Thyroid gland (tissue), 4 donors: ENCODE data around the gene CXCR6. TPM values are rescaled to one million over a fixed set of nuclear protein-coding genes. Genes with fewer than 3 reads are reported as not detected.
A peak's percentile ranks its signal among the peaks of the same experiment; 100 is the strongest.

Source experiments
- DNase-seq, 2 donors: peaks; one replicate each; pipeline ENCODE4 v3.0.0-alpha.2; 2019
- H3K27ac ChIP-seq, 3 donors: fragments of 200-600 bp; sonication (generic); 1 replicate in 2 of 3; 2 replicates in 1 of 3; pipeline ENCODE4 v1.5.1; 2016 to 2019; ENCODE audit warnings: mild to moderate bottlenecking in 1 of 3, moderate library complexity in 1 of 3
- H3K27me3 ChIP-seq: fragments of 200-600 bp; sonication (generic); one replicate; pipeline ENCODE4 v1.5.1; 2019
- H3K36me3 ChIP-seq, 2 donors: fragments of 200-600 bp; sonication (generic); one replicate each; pipeline ENCODE4 v1.5.1; 2016 to 2019
- H3K4me1 ChIP-seq, 2 donors: fragments of 200-600 bp; sonication (generic); one replicate each; pipeline ENCODE4 v1.5.1; 2017 to 2019
- H3K4me3 ChIP-seq, 3 donors: fragments of 200-600 bp; sonication (generic); replicated peaks in 1 of 3; 1 replicate in 2 of 3; 2 replicates in 1 of 3; pipeline ENCODE4 v1.5.1; 2016; ENCODE audit warnings: mild to moderate bottlenecking in 1 of 3
- H3K9me3 ChIP-seq: fragments of 200-600 bp; sonication (generic); one replicate; pipeline ENCODE4 v1.5.1; 2017
- CTCF ChIP-seq, 6 experiments: fragments of 200-600 bp in 3 of 6; fragments of 450-650 bp in 3 of 6; sonication (generic) in 3 of 6; IDR thresholded peaks; one replicate each; pipeline ENCODE4 v1.5.1; 2016 to 2019; ENCODE audit warnings: antibody characterized with exemption in 6 of 6, mild to moderate bottlenecking in 2 of 6, inconsistent platforms in 1 of 6, moderate library complexity in 1 of 6
- POLR2A ChIP-seq, 2 donors: fragments of 450-650 bp; IDR thresholded peaks; one replicate each; pipeline ENCODE4 v1.6.1; 2017; ENCODE audit warnings: antibody characterized with exemption in 2 of 2, mild to moderate bottlenecking in 2 of 2, moderate library complexity in 1 of 2
- whole genome bisulfite sequencing, 2 donors: methylation state at CpG; one replicate each; pipeline ENCODE4 v1.1.5; 2017; 5-methylcytosine and 5-hydroxymethylcytosine counted together
- intact Hi-C: fragments of 100-400 bp; cut with DNase I; formaldehyde crosslinking; loops from one replicate; pipeline ENCODE4 v1.15.1; 2023
- total RNA-seq, 4 donors: library from RNA; depleted of rRNA; stranded (reverse); fragments of >200 nt; gene quantifications; one replicate each; pipeline ENCODE4 v1.2.3, GENCODE V29; 2016

The CXCR6 gene
- total RNA-seq, 4 donors from 2014 or later: 2.1 to 4.4 (median 3.4) TPM

GRCh38 chr3:45984331-45985312 is 41.4 kb downstream of the CXCR6 start:
- H3K9me3 ChIP-seq: no peaks in the 10 kb centered on the region
- DNase-seq: peak; percentile 60 to 70
- no peak for TF ChIP-seq POLR2A (IDR thresholded peaks at IDR 0.05)
- intact Hi-C loops: no loop called here
- H3K27me3 ChIP-seq: no peaks in the 10 kb centered on the region
- H3K27ac ChIP-seq: peak overlapping the region; percentile 40 to 84 (median 80)
- peaks cover 61 to 75% of the 10 kb centered on the region in 2 donors for H3K4me1 ChIP-seq
- 67 to 74% methylated on average over 6 to 8 of the region's 8 CpGs for WGBS, 2 donors
- H3K4me3 ChIP-seq: no peak overlapping the region
- H3K36me3 ChIP-seq: peaks cover 14 to 28% of the 10 kb centered on the region in 2 donors

- DNase-seq: no peak
- intact Hi-C loops: no loop called here
Observed at GRCh38 chr3:45985532-45986302, 42.5 kb downstream of the CXCR6 start.

GRCh38 chr3:45986303-45986982 is 43.2 kb downstream of the CXCR6 start:
- H3K27me3 ChIP-seq: no peaks in the 10 kb centered on the region
- DNase-seq: peak; percentile 43 to 69
- H3K9me3 ChIP-seq: no peaks in the 10 kb centered on the region
- H3K4me3 ChIP-seq: no peak overlapping the region
- H3K4me1 ChIP-seq: peaks cover 66 to 79% of the 10 kb centered on the region in 2 donors
- WGBS, 2 donors: 57 to 62% methylated on average over 5 of the region's 5 CpGs
- TF ChIP-seq CTCF (IDR thresholded peaks at IDR 0.05) (no peak), POLR2A (IDR thresholded peaks at IDR 0.05) (peak in 1 of 2 donors; percentile 30)
- peaks cover 14 to 17% of the 10 kb centered on the region in 2 donors for H3K36me3 ChIP-seq
- intact Hi-C loops: no loop called here
- peak overlapping the region; percentile 79 to 84 (median 80) for H3K27ac ChIP-seq

More at GRCh38 chr3:45985532-45986302, 42.5 kb downstream of the CXCR6 start:
- Histone ChIP-seq H3K36me3 (peaks cover 14 to 19% of the 10 kb centered on the region in 2 donors), H3K4me1 (peaks cover 71 to 83% of the 10 kb centered on the region in 2 donors), H3K27me3 (no peaks in the 10 kb centered on the region), H3K9me3 (no peaks in the 10 kb centered on the region), H3K4me3 (no peak overlapping the region), H3K27ac (peak overlapping the region; percentile 79 to 84 (median 80))
- TF ChIP-seq POLR2A (IDR thresholded peaks at IDR 0.05): no peak
- no peak for TF ChIP-seq CTCF (IDR thresholded peaks at IDR 0.05)
- WGBS, 2 donors: 89% methylated on average over 11 to 13 of the region's 13 CpGs

DNA sequence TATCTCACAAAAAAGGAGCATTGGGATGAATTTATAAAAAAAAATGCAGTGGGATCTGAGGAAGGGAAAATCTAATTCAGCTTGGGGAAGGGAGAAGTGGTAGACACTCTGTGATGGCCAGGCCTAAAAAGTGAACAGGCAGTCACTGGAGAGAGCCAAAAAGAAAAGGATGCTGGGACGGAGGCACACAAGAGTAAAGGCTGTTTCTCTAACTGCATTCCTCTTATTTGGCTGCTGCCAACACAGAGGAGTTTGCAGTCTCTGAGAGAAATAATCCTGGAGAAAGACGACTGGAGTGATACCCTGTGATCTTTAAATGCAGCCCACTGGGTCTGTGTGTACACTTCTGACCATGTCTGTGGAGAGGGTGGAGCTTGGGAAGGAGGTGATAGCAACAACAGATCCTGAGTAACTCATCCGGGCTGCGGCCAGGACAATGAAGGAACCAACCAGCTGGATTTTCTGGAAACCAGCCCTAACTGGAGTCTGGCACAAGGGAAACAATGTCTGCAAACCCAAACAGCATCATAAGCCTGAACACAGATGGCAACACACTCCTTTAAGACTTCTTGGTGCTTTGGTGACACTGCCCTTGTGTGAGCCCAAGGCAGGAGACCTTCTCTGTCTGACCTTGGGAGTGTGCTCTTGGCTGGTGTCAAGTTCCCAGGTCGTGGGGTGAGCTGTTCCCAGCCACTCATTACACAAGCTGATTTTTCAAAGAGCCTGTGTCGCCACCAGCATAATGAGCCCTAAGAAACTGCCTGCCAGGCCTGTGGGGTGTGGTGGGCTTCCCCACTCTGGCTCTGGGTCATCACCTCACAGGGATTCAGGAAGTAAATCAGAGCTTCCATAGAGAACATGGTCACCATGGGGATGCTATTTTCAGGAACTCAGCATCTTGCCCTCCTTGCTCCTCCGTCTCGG is 44.4 kb downstream of the CXCR6 start:
- Histone ChIP-seq H3K9me3 (no peaks in the 10 kb centered on the region), H3K27me3 (no peaks in the 10 kb centered on the region), H3K27ac (peak overlapping the region; percentile 79 to 84 (median 80)), H3K4me3 (no peak overlapping the region), H3K36me3 (peaks cover 12 to 13% of the 10 kb centered on the region in 2 donors), H3K4me1 (peaks cover 70 to 86% of the 10 kb centered on the region in 2 donors)
- intact Hi-C loops: no loop called here
- peak; percentile 30 to 57 for DNase-seq
- TF ChIP-seq POLR2A (IDR thresholded peaks at IDR 0.05) (no peak), CTCF (IDR thresholded peaks at IDR 0.05) (no peak)
- 45% methylated on average over 7 to 8 of the region's 8 CpGs for WGBS, 2 donors
